SK-N-SH (cell line): Measurements from ENCODE around the gene SLC6A11. TPM values are rescaled to one million over a fixed set of nuclear protein-coding genes. Genes with fewer than 3 reads are reported as not detected.

ENCODE experiments used
- CTCF ChIA-PET: fragments of 300-600, 350-600 bp; formaldehyde crosslinking; extraction: SDS; loops from one replicate; lab custom pipeline; 2021; lab: Yijun Ruan, JAX
- POLR2A ChIA-PET: fragments of 350-600 bp; sonication (Branson Sonifier 250); formaldehyde crosslinking; extraction: SDS; loops from one replicate; lab custom pipeline; 2020; ENCODE audit warnings: antibody characterized with exemption, inconsistent platforms; lab: Yijun Ruan, JAX
- DNase-seq: peaks from one replicate; pipeline ENCODE4 v3.0.0; 2012
- H2AFZ ChIP-seq: fragments of 200-600 bp; sonication (generic); 2 replicates; pipeline ENCODE4 v1.8.1; 2016; ENCODE audit warnings: antibody characterized with exemption, mild to moderate bottlenecking, low read depth
- H3F3A ChIP-seq: fragments of 200-600 bp; sonication (generic); replicated peaks from 2 replicates; pipeline ENCODE3; 2016; ENCODE audit warnings: antibody characterized with exemption, mild to moderate bottlenecking; ENCODE audit not compliant: insufficient read depth
- H3K27ac ChIP-seq, 2 experiments: fragments of 200-500 bp in 1 of 2; fragments of 200-600 bp in 1 of 2; sonication (Bioruptor generic) in 1 of 2; sonication (generic), shearing (Covaris generic) in 1 of 2; 2 replicates each; pipeline versions ENCODE4 v1.5.1 to v1.6.1; 2014 to 2016; ENCODE audit warnings: low read depth in 2 of 2, inconsistent platforms in 1 of 2, low read length in 1 of 2, mild to moderate bottlenecking in 1 of 2, mixed read lengths in 1 of 2
- H3K27me3 ChIP-seq: fragments of 200-600 bp; sonication (generic), shearing (Covaris generic); 2 replicates; pipeline ENCODE4 v1.6.1; 2016; ENCODE audit warnings: mixed run types; ENCODE audit not compliant: insufficient read depth
- H3K36me3 ChIP-seq, 2 experiments: fragments of 200-500 bp in 1 of 2; fragments of 200-600 bp in 1 of 2; sonication (Bioruptor generic) in 1 of 2; sonication (generic) in 1 of 2; replicated peaks in 1 of 2; 2 replicates each; pipeline versions ENCODE3 to v1.5.1; 2014 to 2016; ENCODE audit warnings: low read length in 1 of 2, mild to moderate bottlenecking in 1 of 2; ENCODE audit not compliant: insufficient read depth in 2 of 2, control insufficient read depth in 1 of 2
- H3K4me1 ChIP-seq, 2 experiments: fragments of 200-500 bp in 1 of 2; fragments of 200-600 bp in 1 of 2; sonication (Bioruptor generic) in 1 of 2; sonication (generic), shearing (Covaris generic) in 1 of 2; 2 replicates each; pipeline versions ENCODE4 v1.5.1 to v1.6.1; 2014 to 2016; ENCODE audit warnings: low read depth in 1 of 2, low read length in 1 of 2, mixed run types in 1 of 2; ENCODE audit not compliant: insufficient read depth in 2 of 2, control insufficient read depth in 1 of 2
- H3K4me2 ChIP-seq: fragments of 200-600 bp; sonication (generic), shearing (Covaris generic); 2 replicates; pipeline ENCODE4 v1.6.1; 2017; ENCODE audit warnings: mixed run types
- H3K4me3 ChIP-seq, 2 experiments: fragments of 200-500 bp in 1 of 2; fragments of 200-600 bp in 1 of 2; sonication (Bioruptor generic) in 1 of 2; sonication (generic), shearing (Covaris generic) in 1 of 2; 2 replicates each; pipeline versions ENCODE4 v1.5.1 to v1.8.1; 2014 to 2016; ENCODE audit warnings: low read depth in 2 of 2, inconsistent platforms in 1 of 2, low read length in 1 of 2, mild to moderate bottlenecking in 1 of 2, mixed read lengths in 1 of 2, moderate library complexity in 1 of 2
- H3K79me2 ChIP-seq: fragments of 200-600 bp; sonication (generic); 2 replicates; pipeline ENCODE4 v1.8.1; 2017; ENCODE audit warnings: mild to moderate bottlenecking; ENCODE audit not compliant: insufficient read depth
- H3K9ac ChIP-seq: fragments of 200-600 bp; sonication (generic); 2 replicates; pipeline ENCODE4 v1.6.1; 2017; ENCODE audit warnings: mixed run types
- H3K9me2 ChIP-seq: fragments of 200-600 bp; sonication (generic); 2 replicates; pipeline ENCODE4 v1.6.1; 2017; ENCODE audit warnings: mixed run types
- H3K9me3 ChIP-seq: fragments of 200-600 bp; sonication (generic); 2 replicates; pipeline ENCODE4 v1.6.1; 2017; ENCODE audit warnings: mixed run types, mild to moderate bottlenecking, moderate library complexity
- H4K20me1 ChIP-seq: fragments of 200-600 bp; sonication (generic); 2 replicates; pipeline ENCODE4 v1.6.1; 2017; ENCODE audit warnings: mild to moderate bottlenecking, mixed run types; ENCODE audit not compliant: insufficient read depth
- CHD2 ChIP-seq: fragments of 150-350 bp; IDR thresholded peaks from 2 replicates; pipeline ENCODE4 v1.6.1; 2018; ENCODE audit warnings: low read length; ENCODE audit not compliant: partially characterized antibody
- CTCF ChIP-seq: fragments of 200-600 bp; sonication (generic); IDR thresholded peaks from 2 replicates; pipeline ENCODE4 v1.6.1; 2017; ENCODE audit warnings: antibody characterized with exemption, mild to moderate bottlenecking, moderate library complexity
- ELF1 ChIP-seq: IDR thresholded peaks from 2 replicates; pipeline ENCODE4 v1.4.0; 2012
- EP300 ChIP-seq, 2 experiments: IDR thresholded peaks; 2 replicates each; pipeline versions ENCODE4 v1.4.0 to v1.6.1; 2012; ENCODE audit warnings: borderline replicate concordance in 1 of 2, low read depth in 1 of 2, low read length in 1 of 2
- FOSL2 ChIP-seq: IDR thresholded peaks from 2 replicates; pipeline ENCODE4 v1.4.0; 2012; ENCODE audit warnings: low read depth, mild to moderate bottlenecking, moderate library complexity, borderline replicate concordance
- JUND ChIP-seq: IDR thresholded peaks from 2 replicates; pipeline ENCODE4 v1.4.0; 2012
- MEF2A ChIP-seq: IDR thresholded peaks from 2 replicates; pipeline ENCODE4 v1.4.0; 2012; ENCODE audit warnings: low read depth, borderline replicate concordance
- NFIC ChIP-seq: IDR thresholded peaks from 2 replicates; pipeline ENCODE4 v1.4.0; 2012; ENCODE audit warnings: borderline replicate concordance
- POLR2AphosphoS5 ChIP-seq: IDR thresholded peaks from 2 replicates; pipeline ENCODE4 v1.6.1; 2012; ENCODE audit warnings: low read depth, low read length
- RAD21 ChIP-seq: IDR thresholded peaks from 2 replicates; pipeline ENCODE4 v1.6.1; 2012; ENCODE audit warnings: mild to moderate bottlenecking, low read length
- RCOR1 ChIP-seq: fragments of 150-350 bp; IDR thresholded peaks from 2 replicates; pipeline ENCODE4 v1.6.1; 2017; ENCODE audit warnings: antibody characterized with exemption, low read length
- RFX5 ChIP-seq: IDR thresholded peaks from 2 replicates; pipeline ENCODE4 v1.6.1; 2012; ENCODE audit warnings: mild to moderate bottlenecking, improper control_type of control experiment, low read length
- RXRA ChIP-seq: IDR thresholded peaks from 2 replicates; pipeline ENCODE4 v1.4.0; 2012; ENCODE audit warnings: low read depth, mild to moderate bottlenecking, borderline replicate concordance
- TAF1 ChIP-seq: IDR thresholded peaks from 2 replicates; pipeline ENCODE4 v1.6.1; 2012; ENCODE audit warnings: low read depth, mild to moderate bottlenecking, low read length, moderate library complexity, borderline replicate concordance
- WGBS: methylation state at CpG from one replicate; pipeline ENCODE4 v1.1.6; 2017; ENCODE audit warnings: low lambda C conversion rate; 5-methylcytosine and 5-hydroxymethylcytosine counted together
- polyA plus RNA-seq, 3 experiments: library from polyadenylated mRNA; depleted of rRNA; stranded (reverse); fragments of >200 nt; gene quantifications; 2 replicates each; pipeline ENCODE4 v1.2.3, GENCODE V29; 2012
- TF ChIP-seq, protein P1 (sequence below): IDR thresholded peaks from 2 replicates; pipeline ENCODE4; 2012

SLC6A11 gene
- polyA plus RNA-seq, 1 of the 3 experiments (the other 2 are of a cell fraction), result 0.03 TPM

DNA sequence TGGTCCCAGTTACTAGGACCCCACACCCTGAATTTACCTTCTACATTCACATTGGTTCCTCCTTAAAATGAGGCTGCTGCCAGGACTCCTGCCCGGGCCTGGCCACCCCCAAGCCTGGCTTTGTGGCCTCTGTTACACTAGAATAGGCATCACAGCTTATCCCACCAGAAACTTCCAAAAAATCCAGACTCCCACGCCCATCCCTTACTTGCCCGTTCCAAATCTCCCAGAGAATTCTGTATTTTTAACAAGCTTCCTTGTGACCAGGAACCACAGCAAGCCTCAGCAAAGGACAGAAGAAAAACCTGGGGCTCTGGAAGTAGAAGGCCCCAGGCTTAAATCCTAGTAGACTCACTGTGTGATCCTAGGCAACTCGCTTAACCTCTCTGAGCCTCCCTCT, 140.5 kb downstream of the SLC6A11 start (continued):
- TF ChIP-seq CTCF (no peak), TAF1 (no peak), RAD21 (no peak), RCOR1 (no peak), RFX5 (no peak), CHD2 (no peak)

GRCh38 chr3:10956986-10957385, 141.0 kb downstream of the SLC6A11 start:
- Histone ChIP-seq H3K9me2 (no peaks in the 10 kb centered on the region), H3K9ac (no peak overlapping the region), H3K4me1 (no peaks in the 10 kb centered on the region; a peak in 1 of 4 replicates), H3K27me3 (no peaks in the 10 kb centered on the region; the same call in 1 of the 2 replicates), H3K79me2 (no peaks in the 10 kb centered on the region), H3K36me3 (no peaks in the 10 kb centered on the region), H3F3A (no peaks in the 10 kb centered on the region), H3K27ac (no peak overlapping the region), H4K20me1 (no peaks in the 10 kb centered on the region), H3K9me3 (no peaks in the 10 kb centered on the region), H3K4me2 (no peak overlapping the region), H2AFZ (no peak overlapping the region), H3K4me3 (no peak overlapping the region)
- WGBS, result 60% methylated on average over 6 of the region's 6 CpGs
- DNase-seq, result no peak
- ChIA-PET CTCF (interaction anchor here (8.0 to 8.3 kb wide), 2 partner anchors 13 to 103 kb away, joined by 74 to 83 read pairs; no protein-coding TSS in a partner anchor), POLR2A (no interaction called here)
- TF ChIP-seq EP300 (IDR thresholded peaks at IDR 0.05; ENCODE audit: borderline replicate concordance in 1 of 2, low read depth in 1 of 2, low read length in 1 of 2) (no peak), NFIC (no peak), ELF1 (no peak), FOSL2 (no peak), JUND (no peak), RXRA (no peak), MEF2A (no peak), POLR2AphosphoS5 (no peak)
- TF ChIP-seq, protein P1, sequence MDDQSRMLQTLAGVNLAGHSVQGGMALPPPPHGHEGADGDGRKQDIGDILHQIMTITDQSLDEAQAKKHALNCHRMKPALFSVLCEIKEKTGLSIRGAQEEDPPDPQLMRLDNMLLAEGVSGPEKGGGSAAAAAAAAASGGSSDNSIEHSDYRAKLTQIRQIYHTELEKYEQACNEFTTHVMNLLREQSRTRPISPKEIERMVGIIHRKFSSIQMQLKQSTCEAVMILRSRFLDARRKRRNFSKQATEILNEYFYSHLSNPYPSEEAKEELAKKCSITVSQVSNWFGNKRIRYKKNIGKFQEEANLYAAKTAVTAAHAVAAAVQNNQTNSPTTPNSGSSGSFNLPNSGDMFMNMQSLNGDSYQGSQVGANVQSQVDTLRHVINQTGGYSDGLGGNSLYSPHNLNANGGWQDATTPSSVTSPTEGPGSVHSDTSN, result no peak
